Islet of Langerhans (tissue), 1 donor: ENCODE results near the gene FIBCD1.

ENCODE experiments used
- FAIRE-seq: peaks from one replicate; lab custom pipeline; 2011; peaks lifted over from hg19 to GRCh38; lab: Jason Lieb, UNC

Gene FIBCD1, protein sequence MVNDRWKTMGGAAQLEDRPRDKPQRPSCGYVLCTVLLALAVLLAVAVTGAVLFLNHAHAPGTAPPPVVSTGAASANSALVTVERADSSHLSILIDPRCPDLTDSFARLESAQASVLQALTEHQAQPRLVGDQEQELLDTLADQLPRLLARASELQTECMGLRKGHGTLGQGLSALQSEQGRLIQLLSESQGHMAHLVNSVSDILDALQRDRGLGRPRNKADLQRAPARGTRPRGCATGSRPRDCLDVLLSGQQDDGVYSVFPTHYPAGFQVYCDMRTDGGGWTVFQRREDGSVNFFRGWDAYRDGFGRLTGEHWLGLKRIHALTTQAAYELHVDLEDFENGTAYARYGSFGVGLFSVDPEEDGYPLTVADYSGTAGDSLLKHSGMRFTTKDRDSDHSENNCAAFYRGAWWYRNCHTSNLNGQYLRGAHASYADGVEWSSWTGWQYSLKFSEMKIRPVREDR

DNA sequence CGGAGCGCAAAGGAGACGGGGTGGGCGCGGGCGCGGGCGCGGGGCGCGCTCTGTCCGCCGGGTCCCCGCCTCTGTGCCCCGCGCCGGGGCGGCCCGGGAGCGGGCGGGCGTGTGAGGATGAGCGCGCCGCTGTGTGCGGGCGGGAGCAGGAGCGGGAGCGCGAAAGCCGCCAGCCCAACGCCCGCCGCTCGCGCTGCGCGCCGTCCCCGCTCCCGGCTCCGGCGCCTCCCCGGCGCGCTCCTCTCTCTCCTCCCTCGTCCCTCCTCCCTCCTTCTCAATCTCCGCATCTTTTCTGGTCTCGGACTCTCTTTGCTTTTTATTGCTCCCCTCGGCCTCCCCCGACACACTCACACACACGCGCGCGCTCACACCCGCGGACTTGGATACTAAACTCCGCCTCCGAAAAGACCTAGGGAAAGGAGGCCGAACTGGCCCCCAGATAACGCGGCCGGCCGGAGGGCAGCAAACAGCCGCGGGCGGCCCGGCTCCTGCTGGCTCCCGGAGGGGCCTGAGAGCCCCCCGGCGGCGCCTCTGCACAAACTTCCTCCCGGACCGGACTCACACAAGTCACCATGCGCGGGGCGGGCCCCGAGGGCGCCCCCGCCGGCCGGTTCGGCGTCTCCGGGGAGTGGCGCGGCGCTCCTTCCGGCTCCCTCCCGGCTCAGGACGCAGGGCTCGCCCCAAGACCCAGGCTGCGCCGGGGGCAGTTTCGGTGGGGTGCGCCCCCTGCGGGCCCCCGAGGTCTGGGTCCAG is at the start of gene FIBCD1:
Gene FIBCD1 (minus strand): TSS at position 596 of the 753 bp plus-strand sequence. CDS start 640 bp downstream, outside the sequence.
- FAIRE-seq: no peak

DNA sequence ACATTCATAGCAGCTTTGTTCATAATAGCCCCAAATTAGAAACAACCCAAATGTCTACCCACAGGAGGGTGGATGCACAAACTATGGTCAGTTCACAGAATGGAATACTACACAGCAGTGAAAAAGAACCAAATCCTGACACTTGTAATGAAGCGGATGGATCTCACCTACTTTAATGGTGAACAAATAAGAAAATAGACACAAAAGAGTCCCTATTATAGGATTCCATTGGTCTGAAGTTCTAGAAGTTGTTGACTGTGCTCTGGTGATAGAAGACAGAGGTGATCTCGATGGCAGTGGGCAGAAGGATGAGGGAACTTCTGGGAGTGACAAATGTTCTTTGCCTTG is 49.3 kb upstream of the FIBCD1 start:
- FAIRE-seq: no peak

DNA sequence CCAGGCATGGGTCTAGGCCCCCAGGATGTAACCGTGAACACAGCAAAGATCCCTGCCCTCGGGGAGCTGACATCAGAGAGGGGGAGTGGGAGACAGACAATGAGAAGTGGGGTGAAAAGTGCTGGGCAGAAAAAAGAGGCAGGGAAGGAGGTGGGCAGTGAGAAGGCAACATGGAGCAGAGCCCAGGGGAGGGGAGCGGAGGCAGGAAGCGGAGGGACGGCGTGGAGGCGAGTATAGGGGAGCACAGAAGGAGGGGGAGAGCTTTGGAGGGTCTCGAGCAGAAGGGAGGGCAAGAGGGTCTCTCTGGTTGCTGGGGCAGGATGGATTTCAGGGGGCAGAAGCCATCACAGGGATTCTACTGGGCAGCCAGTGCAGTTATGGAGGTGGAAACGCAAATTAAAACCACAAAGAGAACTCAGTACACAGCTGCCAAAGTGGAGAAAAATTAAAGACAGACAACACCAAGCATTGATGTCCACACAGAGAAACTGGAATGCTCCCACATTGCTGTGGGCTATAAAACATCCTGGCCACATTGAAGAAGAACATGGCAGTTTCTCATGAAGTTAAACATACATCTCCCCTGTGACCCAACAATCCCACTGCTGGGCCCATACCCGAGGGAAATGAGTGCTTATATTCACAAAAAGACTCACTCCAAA is 48.8 kb upstream of the FIBCD1 start:
- no peak for FAIRE-seq

DNA sequence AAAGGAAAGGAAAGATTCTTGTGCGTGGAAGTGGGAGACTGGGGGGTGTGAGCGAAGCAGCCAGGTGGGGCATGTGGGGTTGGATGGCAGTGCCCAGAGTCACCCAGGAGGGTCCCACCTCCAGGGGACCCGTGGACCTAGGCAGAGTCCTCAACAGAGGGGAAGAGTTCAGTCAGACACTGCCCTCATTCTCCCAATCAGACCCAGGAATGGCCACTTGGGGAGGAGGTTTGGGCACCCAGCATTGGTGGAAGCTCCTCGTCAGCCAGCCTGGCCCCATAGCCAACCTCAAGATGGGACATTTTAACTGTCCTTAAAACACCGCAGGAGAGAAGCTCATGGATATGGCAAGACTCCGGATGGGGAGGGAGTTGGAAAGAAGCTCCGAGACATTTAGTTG is 48.0 kb upstream of the FIBCD1 start:
- FAIRE-seq: no peak

DNA sequence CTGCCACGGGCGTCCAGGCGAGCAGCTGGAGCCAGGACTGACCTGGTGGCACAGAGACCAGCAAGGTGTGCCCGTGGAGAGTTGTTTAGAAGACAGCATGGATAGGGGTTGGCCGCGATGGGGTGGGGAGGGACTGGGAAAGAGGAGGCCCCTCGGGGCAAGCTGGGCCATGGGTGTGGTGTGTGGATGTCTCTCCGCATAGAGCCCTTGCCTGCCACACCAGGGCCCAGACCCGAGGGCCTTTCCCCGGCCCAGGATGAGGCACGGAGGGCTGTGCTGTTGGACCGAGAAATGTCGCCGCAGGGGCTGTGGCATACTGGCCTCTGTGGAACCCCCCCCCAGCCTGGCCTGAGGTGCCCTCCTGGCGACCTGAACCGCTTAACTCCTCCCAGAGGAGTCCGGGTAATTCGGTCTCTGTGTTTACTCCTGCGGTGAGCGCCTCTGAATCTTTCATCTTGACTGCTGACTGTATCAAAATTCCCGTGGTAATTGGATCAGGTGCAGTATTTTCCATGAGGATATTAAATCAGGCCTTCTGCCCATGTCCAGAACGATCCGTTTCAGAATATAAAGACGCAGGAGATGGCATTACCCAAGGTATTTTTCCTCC is 47.4 kb upstream of the FIBCD1 start:
- FAIRE-seq: no peak

DNA sequence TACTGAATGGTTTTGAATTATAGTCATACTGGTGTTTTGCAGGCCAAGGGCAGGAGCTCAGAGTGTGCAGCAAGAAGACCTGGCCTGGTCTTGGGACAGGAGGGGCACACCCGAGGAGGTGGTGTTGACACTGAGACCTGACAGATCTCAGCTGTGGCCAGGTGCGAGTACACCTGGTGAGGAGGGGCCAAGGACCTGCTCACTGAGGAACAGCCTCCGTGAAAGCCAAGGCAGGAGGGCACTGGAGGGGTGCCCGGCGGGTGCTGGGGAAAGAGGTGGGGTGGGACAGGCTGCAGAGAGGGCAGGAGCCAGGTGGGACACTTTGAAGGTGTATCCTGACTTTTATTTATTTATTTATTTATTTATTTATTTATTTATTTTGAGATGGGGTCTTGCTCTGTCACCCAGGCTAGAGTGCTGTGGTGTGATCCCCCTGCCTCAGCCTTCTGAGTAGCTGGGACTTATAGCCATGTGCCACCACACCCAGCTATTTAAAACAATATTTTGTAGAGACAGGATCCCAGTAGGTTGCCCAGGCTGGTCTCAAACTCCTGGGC is 46.6 kb upstream of the FIBCD1 start:
- FAIRE-seq: no peak

DNA sequence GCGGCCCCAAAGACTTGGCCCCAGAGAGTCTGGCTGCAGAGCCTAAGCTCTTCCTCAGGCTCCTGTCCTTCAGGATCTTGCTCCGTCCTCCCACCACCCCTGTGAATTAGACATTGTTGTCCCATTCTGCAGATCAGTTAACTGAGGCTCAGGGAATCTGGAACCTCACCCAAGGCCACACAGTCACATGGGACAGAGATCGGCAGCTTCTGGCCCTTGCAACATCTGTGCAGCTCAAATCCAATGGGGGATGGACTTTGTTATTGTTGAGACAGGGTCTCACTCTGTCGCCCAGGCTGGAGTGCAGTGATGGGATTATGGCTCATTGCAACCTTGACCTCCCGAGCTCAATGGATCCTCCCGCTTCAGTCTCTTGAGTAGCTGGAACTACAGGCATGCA is 46.0 kb upstream of the FIBCD1 start:
- FAIRE-seq: no peak

DNA sequence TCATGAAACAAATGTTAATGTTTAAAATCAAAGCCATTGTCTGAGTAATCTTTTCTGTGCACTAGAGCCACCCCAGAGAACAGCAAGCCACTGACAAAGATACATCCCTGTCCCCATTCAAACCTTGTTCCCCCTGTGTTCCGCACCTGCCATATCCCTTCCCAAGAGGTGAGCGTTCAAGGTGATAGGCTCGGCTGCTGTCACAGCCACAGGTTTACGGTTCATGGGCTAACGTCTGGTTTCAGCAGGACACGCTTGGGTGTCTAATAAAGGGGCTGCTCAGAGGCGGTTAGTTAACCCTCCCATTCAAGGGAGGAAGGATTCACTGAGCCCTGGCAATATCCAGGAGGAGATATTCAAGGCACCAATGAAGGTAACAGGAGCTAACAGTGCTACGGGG is 45.5 kb upstream of the FIBCD1 start:
- no peak for FAIRE-seq

DNA sequence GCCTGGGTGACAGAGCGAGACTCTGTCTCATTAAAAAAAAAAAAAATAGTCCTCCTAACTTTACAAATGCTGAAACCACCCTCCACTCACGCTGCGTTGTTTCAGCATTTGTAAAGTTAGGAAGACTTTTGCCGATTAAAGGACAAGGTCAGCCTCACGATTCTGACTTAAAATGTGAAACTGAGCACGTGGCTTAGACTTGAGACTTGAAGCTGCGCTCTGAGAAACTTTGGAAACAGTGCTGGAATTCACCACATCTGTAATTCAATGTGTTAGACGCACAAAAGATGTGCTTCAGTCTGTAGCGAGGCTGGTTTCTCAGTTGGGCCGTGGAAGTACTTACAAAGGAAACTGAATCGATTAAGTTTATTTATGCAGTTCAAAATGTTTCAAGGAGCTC is 44.9 kb upstream of the FIBCD1 start:
- FAIRE-seq: no peak

DNA sequence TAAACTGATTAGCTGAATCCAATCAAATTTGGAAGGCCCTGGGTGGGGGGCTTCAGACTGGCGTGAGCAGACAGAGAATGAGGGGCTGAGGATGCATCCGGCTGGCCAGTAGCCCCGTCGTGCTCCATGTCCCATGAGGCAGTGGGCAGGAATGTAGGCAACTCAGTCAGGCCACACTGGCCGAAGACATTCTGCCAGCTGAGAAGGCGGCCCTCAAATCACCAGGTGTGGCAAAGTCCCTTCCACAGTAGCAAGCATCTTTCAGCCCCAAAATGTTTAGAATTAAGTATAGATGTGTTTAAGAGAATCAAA is 44.3 kb upstream of the FIBCD1 start:
- FAIRE-seq: no peak

DNA sequence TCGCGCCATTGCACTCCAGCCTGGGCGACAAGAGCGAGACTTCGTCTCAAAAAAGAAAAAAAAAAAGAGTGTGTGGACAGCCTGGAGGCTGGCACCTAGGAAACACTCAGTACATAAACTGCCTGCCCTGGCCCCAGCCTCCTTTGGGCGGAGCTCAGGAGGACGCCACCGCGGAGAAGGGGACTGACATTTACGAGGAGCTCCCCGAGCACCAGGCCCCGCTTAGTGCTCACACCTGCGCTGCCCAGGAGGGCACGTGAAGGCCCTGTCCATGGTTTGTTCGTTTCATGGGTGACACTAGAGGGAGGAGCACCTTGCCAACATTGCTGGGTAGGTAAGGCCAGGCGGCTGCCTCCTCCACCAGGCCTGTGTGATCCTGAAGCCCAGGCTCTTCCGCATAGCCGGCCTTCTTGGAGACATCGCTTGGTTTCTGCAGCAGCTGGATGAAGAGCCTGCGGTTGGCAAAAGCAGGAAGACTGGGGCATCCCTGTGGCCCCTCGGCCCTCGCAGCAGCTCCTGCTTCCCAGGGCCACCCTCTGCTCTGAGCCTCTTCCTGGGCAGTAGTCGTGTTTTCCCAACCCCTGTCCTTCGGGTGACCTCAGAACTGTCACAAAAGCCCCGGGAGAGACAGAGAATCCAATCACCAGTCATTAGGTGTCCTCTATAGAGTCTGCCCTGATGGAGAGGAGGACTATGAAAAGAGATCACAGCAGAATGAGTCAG is 43.8 kb upstream of the FIBCD1 start:
- no peak for FAIRE-seq

DNA sequence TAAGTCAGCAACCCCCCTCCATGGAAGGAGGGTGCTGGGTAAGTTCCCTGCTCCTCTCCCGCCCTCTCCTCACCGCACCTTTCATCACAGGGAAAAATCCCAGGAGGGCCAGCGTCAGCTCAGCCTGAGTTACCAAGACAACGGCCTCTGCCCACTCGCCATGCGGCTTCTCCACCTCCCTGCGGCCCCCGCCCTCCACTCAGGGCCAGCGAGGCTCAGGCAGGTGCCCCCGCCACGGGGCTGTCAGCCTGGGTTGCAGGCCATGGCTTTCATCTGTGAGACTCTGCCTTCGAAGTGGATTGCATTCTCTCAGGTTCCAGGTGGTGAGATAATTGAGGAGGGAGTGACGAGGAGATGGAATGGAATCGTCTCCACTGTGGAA is 42.7 kb upstream of the FIBCD1 start:
- no peak for FAIRE-seq

DNA sequence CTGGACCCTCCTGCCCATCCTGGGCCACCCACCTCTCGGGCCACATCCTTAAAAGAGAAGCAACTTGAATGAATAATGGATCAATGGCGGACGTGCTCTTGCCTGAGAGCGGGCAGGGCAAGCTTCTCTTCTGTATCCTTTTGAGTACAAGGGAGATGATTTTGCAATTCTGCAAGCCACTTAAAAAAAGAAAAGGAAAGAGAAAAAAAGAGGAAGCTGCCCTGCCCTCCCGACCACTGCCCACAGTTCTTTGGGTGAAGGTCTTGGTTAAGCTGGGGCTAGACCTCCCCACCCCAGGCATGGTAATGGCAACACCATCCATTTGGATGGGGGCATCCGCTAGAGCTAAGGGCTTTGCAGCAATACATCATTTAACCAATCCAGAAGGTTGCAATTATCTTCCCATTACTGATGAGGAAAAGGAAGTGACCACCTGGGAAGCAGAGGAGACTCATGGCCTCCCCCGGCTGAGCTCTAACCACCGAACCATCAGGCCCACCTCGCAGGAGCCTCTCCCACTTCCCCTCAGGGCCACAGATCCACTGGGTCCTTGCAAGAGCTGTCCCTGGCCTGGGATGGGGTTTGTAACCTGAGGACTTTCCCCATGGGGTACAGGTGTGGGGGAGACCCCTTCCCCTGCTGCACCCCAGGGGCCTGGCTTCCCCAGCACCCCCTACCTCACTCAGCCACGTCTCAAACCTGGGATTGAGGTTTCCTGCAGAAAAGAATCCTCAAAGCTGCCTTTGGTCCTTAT is 42.1 kb upstream of the FIBCD1 start:
- FAIRE-seq: no peak

DNA sequence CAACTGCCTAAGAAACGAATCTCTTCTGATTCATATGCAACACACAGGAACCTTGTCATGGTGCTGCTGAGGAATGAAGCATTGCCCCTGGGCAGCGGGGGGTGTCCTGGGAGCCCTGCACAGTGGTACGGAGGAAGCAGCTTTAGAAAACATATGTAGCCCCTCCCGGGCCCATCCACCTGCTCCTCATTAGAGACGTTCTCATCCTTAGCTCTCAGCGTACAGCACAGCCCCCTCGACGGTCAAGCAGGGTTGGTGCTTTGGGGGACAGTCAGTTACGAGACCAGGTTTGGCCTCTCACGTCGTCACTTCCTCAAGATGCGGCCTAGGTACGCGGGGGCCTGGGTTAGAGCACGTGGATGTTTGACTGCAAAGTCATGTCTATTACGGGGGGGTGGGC is 41.5 kb upstream of the FIBCD1 start:
- FAIRE-seq: no peak

DNA sequence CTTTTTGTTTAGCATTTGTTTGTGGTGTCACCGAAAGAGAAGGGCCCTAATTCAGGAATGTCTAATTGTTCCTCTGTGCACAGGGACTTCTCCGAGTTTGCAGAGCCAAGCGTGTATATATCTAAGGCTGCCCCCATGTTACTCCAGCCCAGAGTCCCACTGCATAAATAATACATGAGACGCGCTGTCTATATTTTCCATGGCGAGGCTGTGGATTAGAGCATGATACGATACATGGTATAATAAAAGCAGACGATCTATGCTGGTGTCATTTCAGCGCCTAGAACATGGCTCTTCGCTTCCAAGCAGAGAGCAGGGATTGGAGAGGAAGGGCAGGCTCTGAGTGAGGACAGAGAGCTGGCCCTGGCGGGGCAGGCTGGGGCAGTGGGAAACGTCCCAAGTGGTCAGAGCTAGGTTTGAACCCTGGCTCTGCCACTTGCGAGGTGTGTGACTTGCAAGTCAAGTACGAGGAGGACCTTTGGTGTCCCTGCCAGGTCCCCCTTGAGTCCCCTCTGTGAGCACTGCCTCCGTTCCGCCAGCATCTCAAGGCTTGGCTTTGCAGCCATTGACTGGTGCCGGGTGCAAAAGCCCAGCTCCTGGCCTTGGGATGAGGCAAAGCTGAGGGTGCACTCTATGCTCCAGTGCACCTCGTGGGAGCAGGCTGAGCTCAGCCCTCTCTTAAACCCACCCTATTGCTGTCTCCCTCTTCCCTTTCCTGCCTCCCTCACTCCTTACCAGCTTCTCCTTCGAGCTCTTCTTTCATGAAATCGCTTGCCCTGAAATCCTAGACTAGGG is 40.7 kb upstream of the FIBCD1 start:
- FAIRE-seq: no peak

DNA sequence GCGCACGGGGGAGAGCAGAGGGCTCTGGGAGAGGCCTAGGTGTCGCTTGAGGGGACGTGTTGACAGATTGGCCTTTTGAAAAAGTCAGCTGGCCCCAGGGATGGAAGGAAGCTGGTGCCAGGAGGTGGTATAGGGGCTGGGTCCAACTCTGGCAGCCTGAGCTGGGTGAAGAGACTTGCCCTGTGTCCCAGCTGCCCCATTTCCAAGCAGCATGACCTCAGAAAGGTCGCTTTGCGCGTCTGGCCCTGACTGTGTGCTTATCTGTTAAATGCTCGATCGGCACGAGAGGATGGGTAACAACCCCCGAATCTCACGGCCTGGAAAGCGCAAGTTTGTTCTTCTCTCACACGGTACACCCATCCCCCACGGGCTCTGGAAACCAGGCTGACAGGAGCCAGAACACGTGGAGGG is 38.8 kb upstream of the FIBCD1 start:
- FAIRE-seq: no peak

DNA sequence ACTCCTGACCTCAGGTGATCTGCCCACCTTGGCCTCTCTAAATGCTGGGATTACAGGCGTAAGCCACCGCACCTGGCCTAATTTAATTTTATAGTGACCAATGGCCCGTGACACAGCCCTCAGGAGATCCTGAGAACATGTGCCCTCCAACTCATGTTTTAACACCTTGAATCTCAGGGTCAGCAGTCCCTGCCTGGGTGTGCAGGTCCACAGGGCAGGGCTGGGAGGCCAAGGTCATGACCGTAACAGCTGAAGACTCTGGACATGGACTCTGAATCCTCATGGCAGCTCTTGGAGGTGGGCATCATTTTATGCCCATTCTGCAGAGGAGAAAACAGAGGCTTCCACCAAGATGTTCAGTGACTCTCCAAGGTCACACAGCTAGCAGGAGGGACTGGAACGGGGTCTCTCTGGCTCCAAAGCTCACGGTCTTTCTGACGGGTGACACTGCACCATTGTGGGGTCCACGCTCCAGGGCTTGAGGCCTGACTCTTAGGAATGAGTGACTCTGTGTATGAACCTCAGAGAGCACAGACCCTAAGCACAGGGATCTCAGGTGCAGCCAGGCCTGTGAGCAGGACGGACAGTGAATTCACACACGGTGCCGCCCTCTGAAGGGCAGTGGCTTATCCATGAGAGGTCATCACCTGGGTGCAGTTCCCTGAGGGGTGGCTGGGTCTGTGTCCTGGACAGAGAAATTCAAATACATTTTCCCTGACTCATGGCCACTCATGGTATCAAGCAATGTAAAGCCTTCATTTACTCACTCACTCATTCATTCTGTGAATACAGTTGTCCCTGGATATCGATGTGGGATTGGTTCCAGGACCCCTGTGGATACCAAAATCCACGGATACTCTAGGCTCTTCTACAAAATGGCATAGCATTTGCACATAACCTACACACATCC is 37.1 kb upstream of the FIBCD1 start:
- no peak for FAIRE-seq

DNA sequence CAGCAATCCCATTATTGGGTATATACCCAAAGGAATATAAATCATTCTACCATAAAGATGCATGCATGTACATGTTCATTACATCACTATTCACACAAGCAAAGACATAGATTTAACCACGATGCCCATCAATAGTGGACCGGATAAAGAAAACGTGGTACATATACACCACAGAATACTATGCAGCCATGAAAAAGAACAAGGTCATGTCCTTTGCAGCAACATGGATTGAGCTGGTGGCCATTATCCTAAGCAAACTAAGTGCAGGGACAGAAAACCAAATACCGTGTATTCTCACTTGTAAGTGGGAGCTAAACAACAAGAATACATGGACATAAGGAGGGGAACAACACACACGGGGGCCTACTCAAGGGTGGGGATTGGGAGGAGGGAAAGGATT is 36.1 kb upstream of the FIBCD1 start:
- no peak for FAIRE-seq

DNA sequence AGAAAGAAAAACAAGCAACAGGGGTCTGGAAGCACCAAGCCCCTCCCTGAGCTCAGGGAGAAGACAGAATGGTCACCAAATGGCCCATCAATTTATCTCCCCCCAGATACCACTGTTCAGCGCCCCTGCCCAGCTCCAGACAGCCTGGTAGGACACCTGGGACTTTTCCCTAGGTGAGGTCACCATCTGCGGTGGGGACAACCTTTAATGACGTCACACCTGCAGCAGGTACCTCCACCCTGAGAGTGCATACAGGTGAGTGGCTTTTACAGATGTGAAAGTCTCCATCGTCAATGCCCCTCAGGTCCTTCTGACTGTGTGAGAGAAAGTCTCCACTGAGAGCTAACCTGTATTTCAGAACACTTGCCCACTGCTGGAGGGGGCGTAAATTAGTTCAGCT is 35.6 kb upstream of the FIBCD1 start:
- FAIRE-seq: no peak
